NCI-H1417 (cell line): ENCODE data around the gene ULK2.
"Not testable (repeated sequence)": the region's sequence is repeated elsewhere in the genome, so short reads cannot be mapped to it uniquely, and the experiment has no call there.

ENCODE experiments used
- DNase-seq, 3 experiments: peaks; one replicate each; lab custom pipeline; 2025; lab: John Stamatoyannopoulos, UW

The ULK2 gene

DNA sequence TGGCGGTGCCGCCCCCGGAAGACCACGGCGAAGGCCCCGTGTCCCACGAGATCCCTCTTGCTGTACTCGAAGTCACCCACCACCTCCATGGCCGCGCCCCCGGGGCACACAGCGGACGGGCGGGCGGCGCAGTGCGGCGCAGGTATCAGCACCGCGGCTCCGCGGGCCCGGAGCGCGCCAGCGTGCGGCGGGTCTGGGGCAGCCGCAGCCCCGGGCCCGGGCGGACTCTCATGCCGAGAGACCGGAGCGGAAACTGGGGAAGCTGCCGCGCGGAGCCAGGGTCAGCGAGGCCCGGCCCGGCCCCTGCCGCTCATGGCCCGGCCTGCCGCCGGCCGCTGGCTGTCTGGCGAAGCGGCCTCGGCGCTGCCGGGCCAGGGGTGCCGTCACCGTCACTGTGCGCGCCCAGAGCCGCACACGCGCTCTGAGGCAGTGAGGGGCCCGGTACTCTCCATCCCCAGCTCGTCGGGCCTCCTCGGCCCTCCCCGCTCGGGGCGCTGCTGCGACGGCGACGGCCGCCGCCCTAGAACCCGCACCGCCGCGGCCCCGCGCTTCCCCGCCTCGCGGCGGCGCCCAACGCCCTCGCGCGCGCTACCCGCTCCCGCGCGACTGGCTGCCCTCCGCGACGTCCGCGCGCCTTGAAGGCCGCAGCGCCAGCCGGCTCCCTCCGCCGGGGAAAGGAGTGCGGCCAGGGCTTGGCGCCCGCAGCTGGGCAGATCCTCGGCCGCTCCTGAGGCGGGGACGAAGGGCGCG is at the start of gene ULK2:
ULK2 (minus strand) TSS at position 608 of the 750 bp plus-strand sequence; CDS start at position 89, 519 bp downstream.
- DNase-seq, result peak; percentile 15 to 85 (median 73)

GRCh38 chr17:19915245-19915978 is 47.7 kb upstream of the ULK2 start:
- DNase-seq, result no peak

DNA sequence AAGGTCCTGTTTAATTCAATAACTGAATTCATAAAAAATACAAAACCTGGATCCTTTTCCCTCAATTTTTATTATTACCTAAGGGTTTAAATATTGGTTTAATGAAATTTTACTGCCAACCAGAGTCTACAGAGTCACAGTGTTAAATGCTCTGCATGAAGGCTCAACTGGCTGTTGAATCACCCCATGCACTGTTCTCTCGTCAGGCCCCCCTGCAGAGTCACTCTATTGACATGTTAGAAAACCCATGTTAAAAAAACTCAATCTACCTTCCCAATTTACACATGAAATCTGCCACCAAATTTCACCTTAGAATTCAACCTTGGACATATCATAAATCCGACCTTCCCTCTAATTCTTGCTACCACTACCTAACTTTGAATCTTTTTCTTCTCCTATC is 43.3 kb upstream of the ULK2 start:
- DNase-seq, result no peak

GRCh38 chr17:19909139-19909538 is 41.4 kb upstream of the ULK2 start:
- no peak for DNase-seq

GRCh38 chr17:19905502-19905901 is 37.8 kb upstream of the ULK2 start:
- peak in 2 of 3 experiments; percentile 9 to 44 for DNase-seq

GRCh38 chr17:19904924-19905323 is 37.2 kb upstream of the ULK2 start:
- no peak for DNase-seq

DNA sequence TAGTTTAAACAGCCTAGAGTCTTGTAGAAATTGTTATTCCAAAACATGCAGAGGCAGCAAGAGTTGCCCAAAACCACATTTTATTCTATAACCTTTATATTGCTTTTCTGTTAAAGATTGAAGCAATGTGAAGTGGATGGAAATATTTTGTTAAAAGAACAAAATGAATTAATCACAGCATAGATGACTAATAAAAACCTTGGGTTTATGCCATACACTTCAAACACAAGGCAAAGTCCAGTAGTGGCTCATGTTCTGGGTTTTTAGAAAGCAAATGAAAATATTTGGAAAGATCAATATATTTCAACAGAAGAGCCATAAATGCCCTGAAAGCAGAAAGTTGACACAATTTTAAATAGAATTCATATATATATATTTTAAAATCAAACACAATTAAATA is 36.7 kb upstream of the ULK2 start:
- DNase-seq, result no peak

- no peak for DNase-seq
Observed at GRCh38 chr17:19900809-19901208, 33.1 kb upstream of the ULK2 start.

DNA sequence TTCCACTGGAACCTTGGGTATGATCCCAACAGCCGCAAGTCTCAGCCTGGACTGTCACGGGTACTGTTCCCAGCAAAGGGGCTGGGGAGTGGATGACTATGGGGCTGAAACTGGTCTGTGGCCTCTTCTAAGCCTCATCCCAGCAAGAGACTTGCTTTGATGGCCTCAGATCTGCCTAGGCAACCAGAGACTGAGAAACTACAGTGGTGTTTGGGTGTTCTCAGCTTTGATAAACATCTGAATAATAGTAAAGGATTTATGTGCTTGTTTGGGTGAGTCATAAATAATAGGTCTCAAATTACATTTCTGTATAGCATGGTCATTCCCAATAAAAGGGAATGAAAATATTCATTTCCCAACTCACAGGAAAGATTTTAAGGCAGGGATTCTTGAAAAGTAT is 30.2 kb upstream of the ULK2 start:
- DNase-seq, result no peak

GRCh38 chr17:19897090-19897837 is 29.5 kb upstream of the ULK2 start:
- no peak for DNase-seq

- DNase-seq, result no peak
Observed at GRCh38 chr17:19896679-19897078, 28.9 kb upstream of the ULK2 start.

- not testable (repeated sequence) for DNase-seq
Observed at GRCh38 chr17:19890554-19890953, 22.8 kb upstream of the ULK2 start.

- not testable (repeated sequence) for DNase-seq
Observed at GRCh38 chr17:19890001-19890400, 22.3 kb upstream of the ULK2 start.

- no peak for DNase-seq
Observed at GRCh38 chr17:19886116-19886515, 18.4 kb upstream of the ULK2 start.

GRCh38 chr17:19883537-19884215 is 15.9 kb upstream of the ULK2 start:
- DNase-seq, result no peak

DNA sequence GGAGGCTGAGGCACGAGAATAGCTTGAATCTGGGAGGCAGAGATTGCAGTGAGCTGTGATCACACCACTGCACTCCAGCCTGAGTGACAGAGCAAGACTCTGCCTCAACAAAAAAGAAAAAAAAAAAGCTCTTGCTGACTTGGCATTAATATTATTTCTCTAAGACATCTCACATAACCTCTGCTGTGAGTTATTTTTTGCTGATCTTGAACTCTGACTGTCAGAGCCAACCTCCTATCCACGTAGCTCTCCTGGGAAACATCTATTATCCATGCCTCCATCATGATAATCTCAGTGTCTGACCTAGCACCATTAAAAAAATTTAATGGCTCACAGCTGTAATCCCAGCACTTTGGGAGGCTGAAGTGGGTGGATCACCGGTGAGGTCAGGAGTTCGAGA is 12.7 kb upstream of the ULK2 start:
- DNase-seq, result no peak

DNA sequence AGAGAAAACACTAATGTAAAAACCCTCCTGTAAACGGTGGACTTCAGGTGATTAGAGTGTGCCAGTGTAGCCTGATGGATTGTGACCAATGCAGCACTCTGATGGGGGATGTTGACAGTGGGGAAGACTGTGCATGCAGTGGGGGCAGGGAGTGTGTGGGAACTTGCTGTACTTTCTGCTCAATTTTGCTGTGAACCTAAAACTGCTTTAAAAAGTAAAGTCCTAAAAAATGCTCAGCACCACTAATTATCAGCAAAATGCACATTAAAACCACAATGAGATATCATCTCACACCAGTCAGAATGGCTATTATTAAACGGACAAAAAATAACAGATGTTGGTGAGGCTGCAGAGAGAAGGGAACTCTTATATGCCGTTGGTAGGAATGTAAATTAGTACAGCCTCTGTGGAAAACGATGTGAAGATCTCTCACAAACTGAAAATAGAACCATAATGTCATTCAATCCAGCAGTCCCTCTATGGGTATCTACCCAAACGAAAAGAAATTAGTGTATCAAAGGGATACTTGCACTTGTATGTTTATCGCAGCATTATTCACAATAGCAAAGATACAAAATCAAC is 9.7 kb upstream of the ULK2 start:
- no peak for DNase-seq

- DNase-seq, result no peak
Observed at GRCh38 chr17:19876529-19877161, 8.9 kb upstream of the ULK2 start.

DNA sequence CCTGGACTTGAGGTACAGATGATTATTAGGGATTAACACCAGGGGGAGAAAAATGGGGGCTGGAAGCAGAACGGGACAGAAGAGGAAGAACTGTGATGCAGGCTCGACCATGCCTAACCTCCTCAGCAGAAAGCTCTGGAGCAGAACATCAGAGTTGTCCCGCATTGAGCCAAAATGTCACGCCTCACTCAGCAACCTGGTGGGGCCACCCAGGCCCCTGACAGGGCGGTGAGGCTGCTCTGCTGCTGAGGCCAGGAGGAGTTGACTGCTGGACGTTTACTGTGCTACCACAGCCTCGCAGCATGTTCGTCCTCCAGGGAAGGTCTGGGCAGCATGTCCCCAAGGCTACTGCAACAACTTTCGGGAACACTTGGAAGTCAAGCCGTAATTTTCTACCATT is 6.5 kb upstream of the ULK2 start:
- DNase-seq, result no peak

DNA sequence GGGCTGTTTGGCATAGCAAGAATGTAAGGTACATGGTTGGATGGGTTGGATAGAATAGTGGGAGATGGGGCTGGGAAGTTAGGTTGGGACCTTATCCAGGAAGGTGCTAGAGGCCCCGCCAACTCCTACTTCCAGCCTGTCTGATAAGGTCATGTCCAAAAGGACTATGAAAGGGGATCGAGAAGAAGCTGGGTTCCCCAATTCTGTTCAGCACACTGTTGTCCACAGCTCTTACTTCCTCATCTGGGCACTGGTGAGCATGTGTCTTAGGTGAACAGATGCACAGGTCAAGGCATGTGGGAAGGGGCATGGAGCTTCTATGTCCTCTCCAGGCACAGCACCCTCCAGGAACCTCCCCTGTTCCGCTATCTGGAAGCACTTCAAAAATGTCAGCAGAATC is 5.6 kb upstream of the ULK2 start:
- no peak for DNase-seq

GRCh38 chr17:19868079-19868395 is 301 bp upstream of the ULK2 start:
- no peak for DNase-seq

GRCh38 chr17:19867079-19867328 is 732 bp downstream of the ULK2 start:
- DNase-seq, result peak; percentile 12 to 76 (median 73)
